ENCODE results near the gene CELA1.

DNA sequence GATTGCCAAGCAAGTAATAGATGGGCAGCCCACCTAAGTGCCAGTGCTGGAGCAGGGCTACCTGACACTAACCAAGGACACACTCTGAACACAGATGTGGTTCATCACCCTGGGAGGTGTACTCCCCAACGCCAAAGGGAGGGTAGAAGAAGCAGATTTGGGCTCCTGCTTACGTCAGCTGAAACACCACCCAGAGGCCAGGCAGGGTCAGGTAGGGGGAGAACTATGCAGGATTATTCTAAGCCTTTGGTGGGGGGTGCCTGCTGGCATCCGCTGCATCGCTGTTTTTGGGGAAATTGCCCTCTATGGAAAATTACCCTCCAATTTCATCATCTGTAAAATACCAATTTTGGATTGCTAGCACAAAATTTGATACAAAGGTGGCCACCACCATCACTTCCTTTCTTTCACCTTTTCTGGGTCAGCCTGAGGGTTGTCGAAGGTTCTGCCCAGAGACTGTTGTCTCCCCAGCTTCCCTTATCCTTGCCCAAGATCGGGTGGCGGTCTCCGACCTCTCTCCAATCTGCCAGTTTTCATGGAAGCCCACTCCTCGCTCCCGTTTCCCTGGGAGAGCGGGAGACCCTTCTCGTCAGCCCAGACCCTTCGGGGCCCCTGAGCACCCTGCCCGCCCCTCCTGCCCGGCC is 23.0 kb downstream of the CELA1 start:
- no peak for TF ChIP-seq TAF1 (IDR thresholded peaks at IDR 0.05; ENCODE audit: borderline replicate concordance, insufficient read depth, low read length)
- no peak for TF ChIP-seq POLR2AphosphoS5 (IDR thresholded peaks at IDR 0.05; ENCODE audit: low read depth, low read length)
- TF ChIP-seq, protein P1, sequence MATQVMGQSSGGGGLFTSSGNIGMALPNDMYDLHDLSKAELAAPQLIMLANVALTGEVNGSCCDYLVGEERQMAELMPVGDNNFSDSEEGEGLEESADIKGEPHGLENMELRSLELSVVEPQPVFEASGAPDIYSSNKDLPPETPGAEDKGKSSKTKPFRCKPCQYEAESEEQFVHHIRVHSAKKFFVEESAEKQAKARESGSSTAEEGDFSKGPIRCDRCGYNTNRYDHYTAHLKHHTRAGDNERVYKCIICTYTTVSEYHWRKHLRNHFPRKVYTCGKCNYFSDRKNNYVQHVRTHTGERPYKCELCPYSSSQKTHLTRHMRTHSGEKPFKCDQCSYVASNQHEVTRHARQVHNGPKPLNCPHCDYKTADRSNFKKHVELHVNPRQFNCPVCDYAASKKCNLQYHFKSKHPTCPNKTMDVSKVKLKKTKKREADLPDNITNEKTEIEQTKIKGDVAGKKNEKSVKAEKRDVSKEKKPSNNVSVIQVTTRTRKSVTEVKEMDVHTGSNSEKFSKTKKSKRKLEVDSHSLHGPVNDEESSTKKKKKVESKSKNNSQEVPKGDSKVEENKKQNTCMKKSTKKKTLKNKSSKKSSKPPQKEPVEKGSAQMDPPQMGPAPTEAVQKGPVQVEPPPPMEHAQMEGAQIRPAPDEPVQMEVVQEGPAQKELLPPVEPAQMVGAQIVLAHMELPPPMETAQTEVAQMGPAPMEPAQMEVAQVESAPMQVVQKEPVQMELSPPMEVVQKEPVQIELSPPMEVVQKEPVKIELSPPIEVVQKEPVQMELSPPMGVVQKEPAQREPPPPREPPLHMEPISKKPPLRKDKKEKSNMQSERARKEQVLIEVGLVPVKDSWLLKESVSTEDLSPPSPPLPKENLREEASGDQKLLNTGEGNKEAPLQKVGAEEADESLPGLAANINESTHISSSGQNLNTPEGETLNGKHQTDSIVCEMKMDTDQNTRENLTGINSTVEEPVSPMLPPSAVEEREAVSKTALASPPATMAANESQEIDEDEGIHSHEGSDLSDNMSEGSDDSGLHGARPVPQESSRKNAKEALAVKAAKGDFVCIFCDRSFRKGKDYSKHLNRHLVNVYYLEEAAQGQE (IDR thresholded peaks at IDR 0.05; ENCODE audit: insufficient read depth in 1 of 2, low read depth in 2 of 2, low read length in 2 of 2): no peak
- TF ChIP-seq SIN3A (IDR thresholded peaks at IDR 0.05; ENCODE audit: borderline replicate concordance, insufficient read depth, low read length): no peak
